Gastroesophageal sphincter (tissue), 3 donors: ENCODE data around the gene TM9SF3.

Experiments
- CTCF ChIP-seq, 4 experiments: fragments of 200-600 bp in 2 of 4; fragments of 450-650 bp in 2 of 4; sonication (generic) in 1 of 4; IDR thresholded peaks; one replicate each; pipeline ENCODE4 v1.5.1; 2017 to 2019; ENCODE audit warnings: antibody characterized with exemption in 4 of 4, mild to moderate bottlenecking in 2 of 4, moderate library complexity in 2 of 4
- POLR2A ChIP-seq, 2 donors: fragments of 450-650 bp; IDR thresholded peaks; one replicate each; pipeline ENCODE4 v1.6.1; 2017; ENCODE audit warnings: antibody characterized with exemption in 2 of 2, mild to moderate bottlenecking in 2 of 2, moderate library complexity in 1 of 2
- POLR2AphosphoS5 ChIP-seq: sonication (generic); formaldehyde crosslinking; IDR thresholded peaks from one replicate; pipeline ENCODE4 v1.6.1; 2017; ENCODE audit warnings: antibody characterized with exemption

- TF ChIP-seq POLR2AphosphoS5 (no peak), CTCF (IDR thresholded peaks at IDR 0.05) (peak in 1 of 4 experiments; percentile 17), POLR2A (IDR thresholded peaks at IDR 0.05) (no peak)
Measured at GRCh38 chr10:96556003-96556402, 30.8 kb downstream of the TM9SF3 start.
